NCI-H1436 (cell line): Measurements from ENCODE around the gene RIN1.
"Not testable (repeated sequence)": the region's sequence is repeated elsewhere in the genome, so short reads cannot be mapped to it uniquely, and the experiment has no call there.

Experiments
- DNase-seq: peaks from one replicate; lab custom pipeline; 2025; lab: John Stamatoyannopoulos, UW

The RIN1 gene

GRCh38 chr11:66318600-66318970 lies 17.6 kb downstream of the RIN1 start:
- DNase-seq = no peak

GRCh38 chr11:66317723-66318599 lies 18.3 kb downstream of the RIN1 start:
- no peak for DNase-seq

- DNase-seq = no peak
Observed at GRCh38 chr11:66317322-66317722, 18.9 kb downstream of the RIN1 start.

GRCh38 chr11:66316849-66317251 lies 19.4 kb downstream of the RIN1 start, which contains the start of gene CD248:
Gene CD248, minus strand, starts transcription at chr11:66317044. Its CDS starts 17 bp downstream, at chr11:66317027.
- DNase-seq = no peak

DNA sequence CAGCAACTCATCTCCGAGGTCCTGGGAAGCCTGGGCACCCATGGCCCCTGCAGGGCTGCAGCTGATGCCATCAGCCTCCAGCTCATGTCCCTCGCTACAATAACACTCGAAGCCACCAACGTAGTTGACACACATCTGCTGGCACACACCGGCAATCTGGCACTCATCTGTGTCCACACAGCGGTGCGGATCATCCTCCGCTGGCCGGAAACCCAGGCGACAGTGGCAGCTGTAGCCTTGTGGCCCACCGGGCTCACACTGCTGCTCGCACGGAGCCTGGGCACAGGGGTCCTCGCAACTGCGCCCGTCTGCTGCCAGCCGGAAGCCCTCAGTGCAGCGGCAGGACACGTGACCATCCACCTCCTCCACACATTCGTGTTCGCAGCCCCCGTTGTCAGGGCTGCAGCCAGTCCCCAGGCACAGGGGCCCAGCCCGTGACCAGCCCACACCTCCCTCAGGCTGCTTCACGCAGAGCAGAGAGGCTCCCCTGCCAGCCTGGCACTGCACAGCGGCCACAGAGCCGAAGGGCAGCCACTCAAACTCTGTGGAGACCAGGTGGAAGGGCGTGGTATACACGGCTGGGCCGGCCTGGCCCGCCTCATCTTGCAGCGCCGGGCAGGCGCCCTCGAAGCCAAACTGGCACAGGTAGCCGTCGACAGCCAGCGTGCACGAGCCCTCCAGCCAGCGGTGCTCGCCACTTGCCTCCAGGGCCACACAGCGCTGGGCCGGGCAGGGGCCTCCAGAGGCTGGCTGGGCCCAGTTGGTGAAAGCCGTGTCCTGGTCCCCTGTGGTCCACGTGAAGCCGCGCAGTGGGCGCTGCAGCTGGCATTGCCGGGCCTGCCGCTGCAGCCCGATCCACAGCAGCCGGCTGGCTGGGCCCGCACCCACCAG lies 20.1 kb downstream of the RIN1 start:
- no peak for DNase-seq

- no peak for DNase-seq
Observed at GRCh38 chr11:66315498-66315885, 20.7 kb downstream of the RIN1 start.

GRCh38 chr11:66314561-66315497 lies 21.4 kb downstream of the RIN1 start:
- no peak for DNase-seq

DNA sequence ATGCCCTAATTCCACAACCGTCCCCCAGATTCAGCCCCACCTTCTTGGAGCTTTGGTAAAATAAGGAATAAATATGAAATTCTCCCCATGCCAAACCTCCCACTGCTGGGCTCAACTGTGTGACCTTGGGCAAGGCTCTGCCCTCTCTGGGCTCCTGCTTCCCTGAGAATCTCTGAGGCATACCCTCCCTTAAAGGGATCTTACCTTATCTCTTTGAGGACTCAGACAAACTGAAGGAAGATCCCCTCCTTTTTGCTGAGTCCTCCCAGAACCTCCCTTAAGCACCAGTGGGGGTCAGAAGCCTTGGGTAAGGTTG lies 22.1 kb downstream of the RIN1 start:
- no peak for DNase-seq

DNA sequence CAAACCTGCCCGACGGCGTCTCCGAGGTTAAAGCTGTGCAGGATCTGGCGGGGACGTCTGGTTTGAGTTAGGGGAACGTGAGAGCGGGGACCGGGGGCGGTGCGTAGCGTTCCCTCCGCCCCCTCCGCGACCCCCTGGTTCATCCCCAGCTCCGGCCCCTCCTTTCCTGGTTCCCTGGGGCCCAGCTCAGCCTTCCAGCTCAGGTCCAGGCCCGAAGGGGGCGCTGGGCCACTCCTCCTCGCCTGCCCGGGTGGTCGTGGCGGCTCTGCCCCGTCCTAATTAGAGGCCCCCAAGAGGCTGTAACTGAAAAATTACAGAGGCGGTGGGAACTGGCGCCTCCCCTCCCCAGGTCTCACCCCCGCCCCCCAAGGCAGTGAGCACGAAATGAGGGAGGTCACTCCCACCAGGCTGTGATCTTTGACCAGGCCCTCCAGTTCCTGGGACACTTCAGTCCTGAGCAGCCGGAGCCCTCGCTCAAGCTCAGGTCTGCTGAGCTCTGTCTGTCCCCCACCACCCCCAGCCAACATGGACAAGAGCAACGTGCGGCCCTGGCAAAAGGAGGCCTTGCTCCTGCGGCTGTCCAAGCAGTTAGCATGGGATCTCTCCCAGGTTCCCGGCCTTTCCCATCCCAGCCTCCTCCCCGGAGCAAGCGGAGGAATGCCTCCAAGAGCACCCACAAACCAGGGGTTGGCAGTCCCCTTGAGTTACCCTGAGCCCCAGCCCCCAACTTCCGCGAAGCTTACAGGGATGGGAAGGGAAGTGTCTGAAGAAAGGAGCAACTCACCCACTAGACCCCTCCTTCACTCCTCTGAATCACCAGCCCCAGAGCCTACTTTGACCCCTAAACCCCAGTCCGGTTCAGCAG lies 22.7 kb downstream of the RIN1 start:
- no peak for DNase-seq

GRCh38 chr11:66312549-66313320 lies 23.5 kb downstream of the RIN1 start:
- DNase-seq = peak; percentile 94

DNA sequence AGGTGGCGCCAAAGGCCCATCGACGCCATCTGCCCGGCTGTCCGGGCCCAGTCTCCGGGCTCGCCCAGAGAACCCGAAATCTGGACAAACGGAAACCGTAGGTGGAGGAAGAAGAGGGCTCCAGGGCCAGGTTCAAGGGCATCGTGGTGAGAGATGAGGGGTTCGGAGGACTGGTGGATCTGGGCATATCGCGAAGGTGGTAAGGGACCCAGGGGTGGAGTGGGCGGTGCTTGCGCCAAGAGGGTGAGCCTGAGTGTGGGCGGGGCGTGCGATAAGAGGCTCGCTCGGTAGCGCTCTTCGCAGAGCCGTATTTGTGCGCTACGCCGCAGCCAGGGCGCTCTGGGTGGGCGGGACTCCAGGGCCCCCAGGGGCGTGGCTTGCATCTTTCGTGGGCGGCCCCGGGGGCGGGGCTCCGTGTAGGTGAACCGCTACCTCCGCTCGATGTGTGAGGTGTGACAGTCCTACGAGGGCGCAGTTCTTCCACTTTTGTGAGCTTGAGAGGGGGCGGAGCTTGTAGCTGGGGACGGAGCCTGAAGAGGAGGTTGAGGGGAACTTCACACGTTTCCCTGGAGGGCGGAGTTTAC lies 24.2 kb downstream of the RIN1 start:
- DNase-seq = peak; percentile 94

DNA sequence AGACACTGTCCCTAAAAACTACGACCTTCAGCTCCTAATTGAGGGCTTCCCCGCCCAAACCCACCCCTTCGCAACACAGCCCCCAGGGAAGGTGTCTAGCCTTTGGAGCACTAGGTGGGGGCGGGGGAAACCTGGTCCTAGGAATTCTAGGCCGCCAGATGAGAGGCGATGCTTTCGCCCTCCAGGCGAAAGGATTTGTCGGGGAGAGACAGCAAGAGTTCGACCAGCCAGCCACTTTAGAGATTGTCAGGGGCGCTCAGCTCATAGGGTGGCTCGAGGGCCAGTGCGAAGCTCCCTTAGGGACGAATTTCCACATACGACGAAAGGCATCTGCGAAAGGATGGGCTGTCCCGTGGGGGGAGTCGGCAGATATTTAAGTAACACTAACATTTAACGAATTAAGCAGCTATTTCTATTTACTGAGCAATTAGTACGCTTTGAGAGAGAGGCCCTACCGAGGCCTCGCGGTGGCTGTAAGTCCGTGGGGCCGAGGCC lies 24.7 kb downstream of the RIN1 start:
- DNase-seq = no peak

DNA sequence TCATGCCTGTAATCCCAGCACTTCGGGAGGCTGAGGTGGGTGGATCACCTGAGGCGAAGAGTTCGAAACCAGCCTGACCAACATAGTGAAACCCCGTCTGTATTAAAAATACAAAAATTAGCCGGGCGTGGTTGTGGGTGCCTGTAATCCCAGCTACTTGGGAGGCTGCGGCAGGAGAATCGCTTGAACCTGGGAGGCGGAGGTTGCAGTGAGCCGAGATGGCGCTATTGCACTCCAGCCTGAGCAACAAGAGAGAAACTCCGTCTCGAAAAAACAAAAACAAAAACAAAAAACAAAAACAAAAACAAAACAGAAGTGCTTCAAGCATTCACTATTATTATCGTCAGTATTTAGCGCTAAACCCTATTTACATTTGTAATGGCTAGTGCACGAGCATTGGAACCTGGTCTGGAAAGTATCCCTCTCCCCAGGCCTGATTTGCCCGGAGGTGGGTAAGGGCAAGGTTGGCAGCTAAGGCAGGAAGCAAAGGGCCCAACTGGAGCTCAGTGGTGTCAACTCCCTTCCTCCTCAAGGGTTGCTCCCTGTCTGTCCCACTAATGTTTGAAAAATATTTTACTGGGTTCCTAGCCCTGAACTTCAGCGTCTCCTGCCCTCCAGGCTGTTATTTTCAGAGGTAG lies 25.3 kb downstream of the RIN1 start:
- DNase-seq = not testable (repeated sequence)

GRCh38 chr11:66310324-66310723 lies 25.9 kb downstream of the RIN1 start:
- no peak for DNase-seq

DNA sequence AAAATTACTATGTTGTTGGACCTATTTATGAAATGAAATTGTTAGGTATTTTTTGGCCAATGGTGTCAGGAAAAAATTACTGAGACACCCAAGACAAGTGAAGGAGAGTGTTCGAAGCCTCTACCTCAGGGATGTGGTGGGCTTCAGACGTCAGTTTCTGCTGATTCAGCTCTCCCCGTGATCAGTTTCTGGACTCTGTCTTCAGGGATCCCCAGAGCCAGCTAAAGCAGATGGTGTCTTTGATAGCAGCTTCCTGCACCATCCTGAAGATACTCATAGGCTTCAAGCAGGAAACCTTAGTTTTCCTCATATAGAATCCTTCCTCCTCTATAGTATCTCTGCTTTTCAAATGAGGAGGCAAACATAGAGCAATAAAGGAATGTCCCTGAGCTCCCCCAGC lies 26.8 kb downstream of the RIN1 start:
- DNase-seq = no peak

GRCh38 chr11:66302656-66303055 lies 33.6 kb downstream of the RIN1 start:
- DNase-seq = no peak

DNA sequence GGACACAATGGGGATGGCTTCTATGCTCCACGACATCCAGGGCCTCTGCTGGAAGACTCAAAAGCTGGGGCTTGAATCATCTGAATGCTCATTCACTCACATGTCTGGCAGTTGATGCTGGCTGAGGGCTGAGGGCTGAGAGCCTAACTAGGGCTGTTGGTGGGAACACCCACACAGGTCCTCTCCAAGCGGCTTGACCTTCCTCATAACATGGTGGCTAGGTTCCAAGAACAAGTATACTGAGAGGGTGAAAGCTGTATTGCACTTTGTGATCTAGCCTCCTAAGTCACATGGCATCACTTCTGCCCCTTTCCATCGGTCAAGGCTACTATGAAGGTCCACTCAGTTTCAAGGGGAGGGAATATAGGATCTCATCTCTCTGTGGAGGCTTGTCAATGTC lies 37.0 kb downstream of the RIN1 start:
- no peak for DNase-seq

DNA sequence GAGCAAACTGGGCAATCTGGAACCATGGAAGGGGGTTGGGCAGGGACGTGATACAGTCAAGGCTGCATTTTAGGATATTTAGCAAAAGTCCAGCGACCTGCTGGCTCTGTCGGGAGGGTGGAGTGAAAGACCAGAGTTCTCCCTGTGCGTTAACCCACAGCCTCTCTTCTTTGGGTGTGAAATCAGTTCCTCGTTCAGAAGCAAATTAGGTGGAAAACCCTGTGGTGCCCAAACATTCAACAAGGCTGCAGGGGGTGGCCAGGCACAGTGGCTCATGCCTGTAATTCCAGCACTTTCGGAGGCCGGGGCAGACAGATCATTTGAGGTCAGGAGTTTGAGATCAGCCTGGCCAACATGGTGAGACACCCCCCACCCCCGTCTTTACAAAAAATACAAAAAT lies 38.6 kb downstream of the RIN1 start:
- DNase-seq = no peak
